ENCODE data around the gene TSR2.
"Not testable (repeated sequence)": the region's sequence is repeated elsewhere in the genome, so short reads cannot be mapped to it uniquely, and the experiment has no call there.

TSR2 gene

GRCh38 chrX:54473993-54474859 is 34.0 kb downstream of the TSR2 start:
- no peak for DNase-seq

- no peak for DNase-seq
Observed at GRCh38 chrX:54479136-54480111, 39.2 kb downstream of the TSR2 start.

DNA sequence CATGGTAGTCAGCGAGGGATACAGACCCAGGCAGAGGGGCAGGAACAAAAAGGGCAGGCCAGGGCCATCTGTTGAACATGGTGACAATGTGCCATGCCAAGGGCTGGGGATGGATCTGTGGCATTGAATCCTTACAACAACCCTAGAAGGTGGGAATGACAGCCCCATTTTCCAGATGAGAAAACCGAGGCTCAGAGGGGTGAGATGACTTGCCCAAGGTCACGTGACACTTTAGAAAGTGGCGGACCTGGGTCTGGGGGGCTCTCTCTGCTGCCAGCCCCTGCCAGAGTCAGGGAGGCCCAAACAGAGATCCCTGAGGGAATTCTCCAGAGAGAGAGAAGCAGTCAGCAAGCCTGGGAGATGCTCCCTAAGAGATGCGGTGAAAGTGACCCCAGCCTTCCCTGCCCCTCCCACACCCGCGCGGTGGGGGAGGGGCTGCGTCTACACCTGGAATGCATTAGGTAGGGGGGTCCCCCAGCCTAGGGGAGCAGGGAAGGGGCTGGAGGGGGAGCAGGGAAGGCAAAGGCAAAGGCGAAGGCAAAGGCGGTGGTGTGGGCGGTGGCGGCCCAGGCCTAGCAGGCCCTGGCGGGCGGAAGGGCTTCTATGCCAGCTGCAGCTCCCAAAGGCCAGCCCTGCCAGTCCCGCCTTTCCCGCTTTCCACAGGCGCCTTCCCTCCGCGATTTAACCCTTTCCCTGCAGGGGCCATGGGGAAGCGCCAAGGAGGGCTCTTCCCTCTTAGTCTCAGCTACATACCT is 42.8 kb downstream of the TSR2 start:
- DNase-seq = peak; percentile 62

DNA sequence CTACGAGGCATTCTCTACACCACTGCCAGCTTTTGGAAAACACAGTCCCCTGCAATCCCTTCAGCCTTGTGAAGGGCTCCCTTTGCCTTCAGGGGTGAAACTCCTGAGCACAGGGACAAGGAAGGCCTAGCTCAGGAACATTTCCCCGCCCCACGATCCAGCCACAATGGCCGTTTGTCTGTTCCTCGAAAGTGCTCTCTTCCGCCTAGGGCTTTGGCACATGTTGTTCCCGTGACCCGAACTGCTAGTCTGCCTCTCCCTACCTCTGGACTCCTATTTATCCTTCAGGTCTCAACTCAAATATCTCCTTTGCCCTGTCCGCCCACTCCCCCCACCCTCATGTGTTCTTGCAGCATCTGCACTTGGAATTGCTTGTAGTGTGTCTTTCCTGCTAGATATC is 43.7 kb downstream of the TSR2 start:
- no peak for DNase-seq

DNA sequence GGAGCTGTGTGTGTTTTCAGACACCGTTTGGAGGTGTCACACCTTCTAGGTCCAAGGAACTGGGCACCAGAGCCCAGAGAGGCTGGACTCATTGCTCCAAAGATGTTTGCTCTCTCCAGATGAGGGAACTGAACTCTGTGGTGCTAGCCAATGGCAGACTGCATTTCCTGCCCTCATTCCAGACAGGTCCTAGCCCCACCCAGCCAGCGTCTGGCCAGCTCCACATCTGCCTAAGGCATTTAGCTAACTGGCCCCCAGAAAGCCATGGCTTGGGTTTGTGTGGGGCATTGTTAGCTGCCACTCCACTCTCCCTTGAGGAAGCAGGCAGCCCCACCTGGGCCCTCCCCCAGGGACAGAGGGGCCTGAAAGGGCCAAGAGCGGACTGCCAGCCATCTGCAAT is 44.5 kb downstream of the TSR2 start:
- DNase-seq = peak; percentile 59

DNA sequence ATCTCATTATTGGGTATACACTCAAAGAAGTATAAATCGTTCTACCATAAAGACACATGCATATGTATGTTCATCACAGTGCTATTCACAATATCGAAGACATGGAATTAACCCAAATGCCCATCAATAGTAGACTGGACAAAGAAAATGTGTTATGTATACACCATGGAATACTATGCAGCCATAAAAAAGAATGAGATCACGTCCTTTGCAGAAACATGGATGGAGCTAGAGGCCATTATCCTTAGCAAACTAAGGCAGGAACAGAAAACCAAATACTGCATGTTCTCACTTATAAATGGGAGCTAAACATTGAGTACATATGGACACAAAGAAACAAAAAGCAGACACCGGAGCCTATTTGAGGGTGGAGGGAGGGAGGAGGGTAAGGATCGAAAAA is 49.6 kb downstream of the TSR2 start:
- not testable (repeated sequence) for DNase-seq

GRCh38 chrX:54492340-54492739 is 52.1 kb downstream of the TSR2 start:
- DNase-seq = peak; percentile 33

- no peak for DNase-seq
Observed at GRCh38 chrX:54494166-54494988, 54.2 kb downstream of the TSR2 start.
